Islet of Langerhans (tissue), 1 donor: ENCODE measurements around the gene AGPAT3.

Source experiments
- FAIRE-seq: peaks from one replicate; lab custom pipeline; 2011; peaks lifted over from hg19 to GRCh38; lab: Jason Lieb, UNC

Gene AGPAT3

DNA sequence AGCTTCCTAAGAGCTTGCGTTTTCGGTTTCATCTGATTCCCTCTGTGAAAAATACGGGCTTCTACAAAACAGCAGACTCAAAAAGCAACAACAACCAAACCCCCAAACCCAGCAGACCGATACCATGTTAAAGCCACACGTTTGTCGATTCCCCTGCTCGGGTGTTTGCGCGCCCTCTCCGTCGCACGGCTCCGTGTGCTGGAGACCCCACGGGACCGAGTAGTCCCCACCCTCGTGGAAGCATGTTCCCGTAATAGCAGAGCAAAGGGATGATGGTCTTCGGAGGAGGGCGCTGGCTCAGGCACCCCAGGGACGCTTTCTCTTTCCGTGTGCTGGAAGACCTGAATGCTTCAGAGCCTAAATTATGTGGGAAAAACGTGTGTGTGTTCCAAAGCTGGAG, 42.7 kb downstream of the AGPAT3 start:
- no peak for FAIRE-seq

DNA sequence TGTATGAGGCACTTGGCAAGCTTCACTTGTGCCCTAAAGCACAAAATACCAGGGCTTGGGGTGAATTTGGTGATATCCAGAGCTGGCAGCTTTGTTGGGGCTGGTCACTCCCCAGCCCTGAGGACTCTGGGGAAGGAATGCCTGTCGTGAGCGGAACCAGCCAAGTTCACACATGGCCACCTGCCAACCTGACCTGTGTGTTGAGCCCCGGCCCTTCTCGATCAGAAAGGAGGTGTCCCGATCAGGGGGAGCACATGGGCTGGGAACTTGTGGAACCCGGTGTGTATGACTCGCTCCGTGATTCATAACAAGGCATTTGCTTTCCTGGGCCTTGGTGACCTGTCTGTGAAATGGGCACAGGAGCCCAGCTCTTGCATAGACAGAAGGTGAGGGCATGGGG, 43.1 kb downstream of the AGPAT3 start:
- FAIRE-seq, result no peak

GRCh38 chr21:43909741-43910400, 44.8 kb downstream of the AGPAT3 start:
- no peak for FAIRE-seq

- FAIRE-seq, result no peak
Observed at GRCh38 chr21:43910460-43910859, 45.4 kb downstream of the AGPAT3 start.

GRCh38 chr21:43911015-43911934, 46.3 kb downstream of the AGPAT3 start:
- no peak for FAIRE-seq

DNA sequence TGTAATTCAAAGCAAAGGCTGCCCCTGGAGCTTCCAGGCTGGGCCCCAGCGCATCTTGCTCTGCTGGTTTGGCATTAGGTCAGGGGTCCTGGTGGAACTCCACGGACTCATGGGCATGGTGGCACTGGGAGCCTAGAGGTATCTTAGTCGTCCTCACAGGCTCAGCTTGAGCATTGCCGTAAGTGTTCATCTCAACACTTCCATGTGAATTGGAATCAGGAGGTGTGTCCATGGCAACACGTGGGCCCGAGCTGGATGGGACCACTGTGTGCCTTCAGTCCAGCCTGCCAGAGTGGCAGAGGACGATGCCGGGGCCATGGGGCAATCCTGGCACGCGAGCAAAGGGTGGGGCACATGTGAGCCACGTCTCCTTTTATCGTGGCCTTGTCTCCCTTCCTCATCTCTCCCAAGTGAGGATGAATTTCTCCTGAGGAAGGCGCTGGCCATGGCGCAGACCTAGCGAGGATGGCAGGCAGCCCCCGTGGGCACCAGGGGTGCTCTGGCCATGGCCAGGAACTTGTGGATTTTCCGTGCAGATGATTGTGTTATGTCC, 47.0 kb downstream of the AGPAT3 start:
- no peak for FAIRE-seq

DNA sequence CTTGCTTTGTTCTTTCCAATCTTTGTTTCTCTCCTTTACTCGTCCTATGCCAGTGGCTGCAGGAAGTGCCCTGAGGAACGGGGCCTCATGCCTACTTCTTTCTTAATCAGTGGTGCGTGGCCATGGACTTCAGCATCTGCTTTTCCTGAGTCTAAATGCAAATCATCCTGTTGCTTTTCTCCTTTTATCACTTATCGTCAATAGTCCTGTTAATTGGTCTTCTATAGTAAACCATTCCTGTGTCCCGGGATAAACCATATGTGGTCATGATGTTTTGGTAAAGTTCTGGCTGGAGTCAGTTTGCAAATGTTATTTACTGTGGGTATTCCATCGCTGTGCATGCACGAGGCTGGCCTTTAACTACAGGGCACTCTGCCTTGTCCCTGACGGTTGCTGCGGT, 47.5 kb downstream of the AGPAT3 start:
- no peak for FAIRE-seq

DNA sequence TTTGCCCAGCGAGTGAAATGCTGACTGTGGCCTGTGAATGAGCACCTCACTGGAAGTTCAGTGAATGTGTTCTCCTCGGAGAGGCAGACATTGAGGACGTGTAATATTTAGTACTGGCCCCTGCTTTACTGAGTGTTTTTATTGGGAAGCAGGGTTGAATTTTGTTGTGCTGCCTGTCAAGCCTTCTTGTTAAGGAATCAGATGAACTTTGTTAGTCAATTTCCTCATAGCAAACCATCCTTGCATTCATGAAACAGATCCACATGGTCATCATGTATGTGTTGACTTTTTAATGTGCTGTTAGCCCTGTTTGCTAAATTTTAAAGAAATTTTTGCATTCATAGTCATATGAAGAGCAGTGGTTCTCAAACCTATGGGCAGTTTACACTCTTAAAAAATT, 47.9 kb downstream of the AGPAT3 start:
- no peak for FAIRE-seq

DNA sequence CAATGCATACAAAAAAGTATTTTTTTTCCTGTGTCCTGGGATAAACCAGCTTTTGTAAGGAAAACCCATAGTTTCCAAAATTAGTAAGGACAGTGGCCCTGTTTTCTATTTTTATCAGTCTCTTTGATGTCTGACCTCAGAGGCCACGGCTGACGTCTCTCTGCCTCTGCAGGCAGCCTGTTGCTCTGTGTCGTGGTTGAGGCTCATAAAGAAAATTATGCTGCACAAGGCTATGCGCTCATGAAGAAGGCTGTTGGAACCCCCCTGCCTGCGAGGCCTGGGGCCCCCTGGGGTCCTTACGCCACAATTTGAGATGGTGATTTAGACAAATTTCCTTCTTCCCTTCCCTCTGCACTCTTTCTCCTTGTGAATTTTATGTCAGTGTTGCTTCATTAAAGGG, 48.9 kb downstream of the AGPAT3 start:
- no peak for FAIRE-seq

DNA sequence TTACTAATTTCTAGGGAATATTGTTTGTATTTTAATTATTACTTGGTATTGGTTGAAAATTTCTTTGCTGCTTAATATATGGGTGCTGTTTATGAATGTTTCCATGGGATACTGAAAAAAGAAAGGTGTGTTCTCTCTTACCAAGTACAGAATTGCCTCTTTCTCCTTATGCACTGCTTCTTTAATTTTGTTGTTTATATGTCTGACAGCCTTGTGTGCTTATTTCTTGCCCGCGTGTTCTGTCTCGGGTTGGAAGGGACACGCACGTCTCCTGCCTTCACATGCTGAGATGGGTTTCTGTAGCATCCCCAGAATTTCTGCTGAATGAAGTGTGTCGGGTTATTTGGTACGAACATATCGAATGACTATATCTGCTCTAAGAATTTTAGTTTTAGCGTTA, 51.1 kb downstream of the AGPAT3 start:
- no peak for FAIRE-seq

GRCh38 chr21:43916691-43917514, 51.9 kb downstream of the AGPAT3 start:
- no peak for FAIRE-seq

DNA sequence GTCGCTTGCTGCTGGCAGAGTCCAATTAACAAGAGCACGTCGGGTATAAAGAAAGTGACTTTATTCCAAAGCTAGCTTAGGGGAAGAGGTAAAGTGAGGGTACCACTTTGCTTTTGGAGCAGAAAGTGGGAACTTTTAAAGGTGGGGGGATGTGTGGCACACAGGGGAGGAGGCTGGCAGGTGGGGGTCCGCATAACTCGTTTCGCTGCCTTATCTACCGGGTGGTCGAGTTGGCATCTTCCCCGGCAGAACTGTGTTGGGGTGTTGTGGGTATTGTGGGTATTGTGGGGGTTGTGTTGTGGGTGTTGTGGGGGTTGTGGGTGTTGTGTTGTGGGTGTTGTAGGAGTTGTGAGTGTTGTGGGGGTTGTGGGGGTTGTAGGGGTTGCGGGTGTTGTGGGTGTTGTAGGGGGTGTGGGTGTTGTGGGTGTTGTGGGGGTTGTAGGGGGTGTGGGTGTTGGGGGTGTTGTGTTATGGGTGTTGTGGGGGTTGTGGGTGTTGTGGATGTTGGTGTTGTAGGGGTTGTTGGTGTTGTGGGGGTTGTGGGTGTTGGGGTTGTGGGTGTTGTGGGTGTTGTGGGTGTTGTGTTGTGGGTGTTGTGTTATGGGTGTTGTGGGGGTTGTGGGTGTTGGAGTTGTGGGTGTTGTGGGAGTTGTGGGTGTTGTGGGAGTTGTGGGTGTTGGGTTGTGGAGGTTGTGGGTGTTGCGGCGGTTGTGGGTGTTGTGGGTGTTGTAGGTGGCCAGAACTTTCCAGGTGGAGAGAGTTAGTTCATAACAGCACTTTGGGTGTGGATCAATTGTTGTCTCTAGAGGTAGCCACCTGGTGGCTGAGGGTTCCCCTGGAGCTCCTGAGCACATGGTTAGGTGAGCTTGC, 52.7 kb downstream of the AGPAT3 start:
- FAIRE-seq, result no peak

DNA sequence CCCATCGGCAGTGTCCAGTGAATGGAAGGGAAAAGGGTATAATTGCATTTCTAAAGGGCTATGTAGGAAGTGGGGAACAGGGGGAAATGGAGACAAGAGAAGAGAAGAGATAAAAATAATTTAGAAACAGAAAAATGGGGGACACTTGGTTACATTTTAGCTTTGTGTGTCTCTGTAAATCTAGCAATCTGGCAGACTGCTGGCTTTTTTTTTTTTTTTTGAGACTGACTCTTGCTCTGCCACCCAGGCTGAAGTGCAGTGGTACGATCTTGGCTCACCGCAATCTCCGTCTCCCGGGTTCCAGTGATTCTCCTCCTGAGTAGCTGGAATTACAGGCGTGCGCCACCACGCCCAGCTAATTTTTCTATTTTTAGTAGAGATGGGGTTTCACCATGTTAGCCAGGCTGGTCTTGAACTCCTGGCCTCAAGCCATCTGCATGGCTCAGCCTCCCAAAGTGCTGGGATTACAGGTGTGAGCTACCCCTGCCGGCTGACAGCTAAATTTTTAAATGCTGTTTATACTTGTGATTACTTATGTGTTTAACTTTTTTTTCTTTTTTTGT, 53.4 kb downstream of the AGPAT3 start:
- FAIRE-seq, result no peak

DNA sequence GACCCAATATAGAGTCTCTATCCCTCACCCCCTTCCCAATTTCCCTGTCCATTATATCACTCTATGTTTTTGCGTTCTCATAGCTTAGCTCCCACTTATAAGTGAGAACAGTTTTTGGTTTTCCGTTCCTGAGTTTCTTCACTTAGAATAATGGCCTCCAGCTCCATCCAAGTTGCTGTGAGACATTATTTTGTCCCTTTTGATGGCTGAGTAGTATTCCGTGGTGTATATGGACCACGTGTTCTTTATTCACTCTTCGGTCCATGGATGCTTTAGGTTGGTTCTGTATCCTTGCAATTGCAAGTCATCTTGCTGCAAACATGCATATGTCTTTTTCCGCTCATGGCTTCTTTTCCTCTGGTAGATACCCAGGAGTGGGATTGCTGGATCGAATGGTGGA, 54.3 kb downstream of the AGPAT3 start:
- FAIRE-seq, result no peak

GRCh38 chr21:43919871-43920801, 55.1 kb downstream of the AGPAT3 start:
- no peak for FAIRE-seq

- FAIRE-seq, result no peak
Observed at GRCh38 chr21:43921571-43921978, 56.6 kb downstream of the AGPAT3 start.

GRCh38 chr21:43921979-43922945, 57.2 kb downstream of the AGPAT3 start:
- FAIRE-seq, result no peak

- FAIRE-seq, result no peak
Observed at GRCh38 chr21:43922949-43923348, 57.9 kb downstream of the AGPAT3 start.

GRCh38 chr21:43923391-43923790, 58.4 kb downstream of the AGPAT3 start:
- no peak for FAIRE-seq
